GM18951 (cell line): ENCODE measurements around the gene VEGFB.

ENCODE experiments used
- POLR2A ChIP-seq: IDR thresholded peaks from 4 replicates; pipeline ENCODE4 v1.6.1; 2011; ENCODE audit warnings: mild to moderate bottlenecking; ENCODE audit not compliant: insufficient read length, insufficient read depth; ENCODE audit errors: extremely low read depth
- in situ Hi-C: fragments of 300-500 bp; cut with MboI; formaldehyde crosslinking; loops from one replicate; pipeline ENCODE4 v1.12.0; 2022; ENCODE audit warnings: low sequenced_read_pairs, mixed read lengths, inconsistent platforms; ENCODE audit not compliant: unreplicated experiment

Gene VEGFB

DNA sequence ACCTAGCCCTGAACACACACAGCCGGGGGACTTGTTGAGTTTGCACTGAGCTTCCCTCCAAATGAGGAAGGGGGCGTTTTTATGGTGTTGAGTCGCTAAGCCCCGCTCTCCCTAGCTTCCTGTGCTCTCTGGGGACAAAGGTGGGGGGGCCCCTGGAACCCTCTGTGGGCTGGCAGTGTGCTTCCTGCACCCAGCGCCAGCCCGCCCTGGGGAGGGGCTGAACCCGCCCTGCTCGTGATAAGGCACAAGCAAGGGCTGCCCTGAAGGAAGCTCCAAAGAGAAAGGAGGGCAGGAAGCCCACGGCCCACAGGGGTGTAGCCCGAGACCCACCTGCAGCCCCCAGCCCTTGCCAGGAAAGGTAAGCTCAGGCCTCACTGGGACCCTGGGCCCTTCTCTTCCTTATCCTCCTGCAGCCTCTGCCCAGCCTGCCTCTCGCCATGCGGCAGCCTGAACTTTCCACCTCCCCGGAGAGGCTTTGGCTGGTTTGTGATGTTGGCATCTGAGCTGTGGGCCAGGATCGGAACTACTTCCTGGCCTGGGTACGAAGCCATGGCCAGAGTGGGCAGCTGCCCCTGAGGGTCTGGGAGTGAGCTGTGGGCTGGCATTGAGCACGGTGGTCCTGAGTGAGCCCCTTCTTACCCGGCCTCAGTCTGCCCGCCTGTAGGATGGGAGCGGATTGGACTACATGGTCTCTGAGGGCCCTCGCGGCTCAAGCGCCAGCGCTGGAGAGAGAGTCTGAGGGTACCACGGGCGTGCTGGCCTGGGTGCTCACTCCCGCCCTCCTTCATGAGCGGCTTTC, 27.7 kb upstream of the VEGFB start, which contains the start of gene FERMT3:
Gene FERMT3 (plus strand): TSS at position 265 of the 799 bp plus-strand sequence. CDS start 644 bp downstream, outside the sequence.
- peak; percentile 73 for TF ChIP-seq POLR2A

DNA sequence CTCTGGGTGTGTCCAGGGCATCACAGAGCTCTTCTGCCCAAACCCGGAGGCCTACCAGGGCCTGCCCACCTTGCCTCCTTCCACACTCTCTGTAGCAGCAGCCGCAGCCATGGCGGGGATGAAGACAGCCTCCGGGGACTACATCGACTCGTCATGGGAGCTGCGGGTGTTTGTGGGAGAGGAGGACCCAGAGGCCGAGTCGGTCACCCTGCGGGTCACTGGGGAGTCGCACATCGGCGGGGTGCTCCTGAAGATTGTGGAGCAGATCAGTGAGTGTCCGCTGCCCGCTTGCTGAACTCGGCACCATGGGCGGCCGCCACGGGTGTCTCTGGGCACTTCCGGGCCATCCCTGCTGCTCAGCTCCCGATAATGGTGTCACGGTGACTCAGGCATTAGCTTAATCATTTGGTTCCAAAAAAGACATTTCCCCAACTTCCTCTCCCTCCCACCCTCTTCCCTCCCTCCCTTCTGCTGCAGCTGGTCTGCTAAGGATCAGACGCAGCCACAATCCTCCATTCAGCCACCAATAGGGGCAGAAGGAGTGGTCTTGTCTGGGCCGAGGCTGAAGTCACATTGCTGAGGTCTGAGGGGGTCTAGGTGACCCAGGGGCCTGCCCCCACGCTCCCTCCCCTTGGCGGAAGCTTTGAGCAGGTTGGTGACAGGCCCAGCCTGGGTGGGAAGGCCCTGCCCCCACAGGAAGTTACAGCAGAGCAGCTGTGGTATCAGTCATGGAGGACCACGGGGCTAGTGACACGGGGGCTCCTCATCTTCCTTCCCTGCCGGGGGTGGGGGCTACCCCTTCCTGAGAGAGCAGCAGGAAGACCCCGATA, 26.9 kb upstream of the VEGFB start:
- peak; percentile 73 for TF ChIP-seq POLR2A

More for the DNA sequence above, 27.7 kb upstream of the VEGFB start, which contains the start of gene FERMT3:
- in situ Hi-C loops: no loop called here

DNA sequence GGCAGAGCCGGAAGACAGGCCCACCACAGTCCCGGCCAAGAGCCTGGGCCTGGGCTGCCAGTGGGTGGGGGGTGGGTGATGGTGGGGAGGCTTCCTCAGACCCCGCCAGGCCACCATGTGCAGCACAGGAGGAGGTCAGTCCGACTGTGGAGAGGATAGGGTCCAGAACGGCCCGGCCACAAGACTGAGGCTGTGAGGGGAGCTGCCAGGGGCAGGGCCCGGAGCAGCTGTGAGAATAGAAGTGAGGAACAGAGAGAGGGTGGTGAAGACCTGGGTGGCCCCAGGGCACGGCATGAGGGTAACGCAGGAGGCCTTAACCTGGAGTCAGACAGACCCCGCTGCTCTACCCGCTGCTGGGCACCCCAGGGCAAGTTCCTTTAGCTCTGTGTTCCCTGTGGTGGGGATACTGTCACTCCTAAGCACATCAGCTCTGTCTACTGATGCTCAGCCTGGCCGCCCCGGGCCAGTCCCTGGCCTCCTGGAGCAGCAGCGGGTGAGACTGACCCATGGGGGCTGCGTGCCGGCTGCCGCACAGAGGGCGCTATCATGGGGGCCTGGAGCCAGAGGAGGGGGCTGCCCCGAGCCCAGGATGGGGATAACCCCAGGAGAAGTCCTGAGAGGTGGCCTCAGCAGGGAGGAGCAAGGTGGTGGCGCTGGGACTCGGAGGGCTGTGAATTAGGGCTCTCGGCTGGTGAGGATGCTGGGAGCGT, 26.1 kb upstream of the VEGFB start:
- no peak for TF ChIP-seq POLR2A
- in situ Hi-C loops: no loop called here

More for the DNA sequence above, 26.9 kb upstream of the VEGFB start:
- in situ Hi-C loops: no loop called here

DNA sequence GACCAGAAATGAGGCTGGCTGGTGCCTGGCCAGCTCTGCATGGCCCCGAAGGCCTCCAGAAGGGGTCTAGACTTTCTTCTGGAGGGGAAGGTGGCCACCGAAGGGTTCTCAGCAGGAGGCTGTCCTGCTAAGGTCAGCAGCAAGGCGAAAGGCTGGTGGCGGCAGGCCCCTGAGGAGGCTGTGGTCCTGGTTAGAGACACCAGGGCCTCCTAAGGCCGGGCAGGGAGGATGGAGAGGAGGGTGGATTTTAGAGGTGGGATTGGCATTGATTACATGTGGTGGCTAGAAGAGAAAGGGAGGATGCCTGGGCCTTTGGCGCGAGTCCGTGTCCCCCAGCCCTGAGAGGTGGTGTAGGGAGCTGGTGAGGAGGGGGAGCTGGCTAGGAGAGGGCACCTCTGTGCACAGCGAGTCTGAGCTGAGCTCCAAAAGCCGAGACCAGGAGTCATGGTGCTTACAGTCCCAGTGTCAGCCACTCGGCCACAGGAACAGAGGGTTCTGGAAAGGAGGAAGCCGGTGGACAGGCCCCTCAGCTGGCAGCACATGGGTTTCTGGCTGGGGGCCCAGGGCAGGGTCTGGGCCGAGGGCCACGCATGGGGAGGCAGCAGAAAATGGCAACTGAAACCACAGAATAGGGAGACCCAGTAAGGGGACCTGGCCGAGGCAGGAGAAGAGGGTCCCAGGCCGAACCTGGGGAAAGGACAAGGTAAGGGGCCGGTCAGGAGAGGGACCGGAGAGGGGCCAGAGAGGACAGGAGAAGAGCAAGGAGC, 25.4 kb upstream of the VEGFB start:
- in situ Hi-C loops: no loop called here
- no peak for TF ChIP-seq POLR2A

DNA sequence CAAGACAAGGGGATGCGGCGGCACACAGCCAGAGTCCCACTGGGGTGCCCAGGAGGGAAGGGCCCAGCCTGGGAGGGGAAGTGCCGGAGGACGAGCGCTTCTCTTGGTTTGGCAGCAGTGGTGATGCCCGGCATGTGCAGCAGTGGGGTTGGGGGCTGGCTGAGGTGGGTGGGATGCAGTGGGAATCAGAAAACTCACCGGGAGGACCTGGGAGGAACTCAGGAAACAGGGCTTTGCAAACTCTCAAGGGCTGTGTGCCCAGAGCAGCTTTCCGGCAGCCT, 24.9 kb upstream of the VEGFB start:
- in situ Hi-C loops: no loop called here
- no peak for TF ChIP-seq POLR2A

DNA sequence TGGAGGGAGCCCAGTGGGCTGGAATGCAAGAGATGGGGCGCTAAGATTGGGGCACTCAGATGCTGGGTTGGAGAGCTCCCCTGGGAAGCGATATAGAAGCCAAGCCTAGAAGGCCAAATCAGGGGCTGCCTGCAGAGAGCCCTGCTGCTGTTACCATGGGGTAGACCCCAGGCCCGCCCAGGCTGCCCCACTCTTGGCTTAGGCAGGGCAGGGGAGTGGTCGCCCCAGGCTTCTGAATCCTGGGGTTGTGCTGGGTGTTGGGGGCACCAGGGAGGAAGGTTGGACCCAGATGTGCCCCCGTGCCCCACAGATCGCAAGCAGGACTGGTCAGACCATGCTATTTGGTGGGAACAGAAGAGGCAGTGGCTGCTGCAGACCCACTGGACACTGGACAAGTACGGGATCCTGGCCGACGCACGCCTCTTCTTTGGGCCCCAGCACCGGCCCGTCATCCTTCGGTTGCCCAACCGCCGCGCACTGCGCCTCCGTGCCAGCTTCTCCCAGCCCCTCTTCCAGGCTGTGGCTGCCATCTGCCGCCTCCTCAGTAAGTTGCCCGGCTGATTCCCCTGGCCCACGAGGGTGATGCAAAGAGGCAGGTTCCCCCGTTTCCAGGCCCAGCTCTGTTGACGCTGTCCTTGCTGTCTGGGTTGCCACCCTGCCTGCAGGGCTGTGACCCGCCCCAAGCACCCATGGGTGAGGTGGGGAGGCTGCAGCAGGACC, 23.9 kb upstream of the VEGFB start:
- in situ Hi-C loops: no loop called here
- TF ChIP-seq POLR2A: no peak

DNA sequence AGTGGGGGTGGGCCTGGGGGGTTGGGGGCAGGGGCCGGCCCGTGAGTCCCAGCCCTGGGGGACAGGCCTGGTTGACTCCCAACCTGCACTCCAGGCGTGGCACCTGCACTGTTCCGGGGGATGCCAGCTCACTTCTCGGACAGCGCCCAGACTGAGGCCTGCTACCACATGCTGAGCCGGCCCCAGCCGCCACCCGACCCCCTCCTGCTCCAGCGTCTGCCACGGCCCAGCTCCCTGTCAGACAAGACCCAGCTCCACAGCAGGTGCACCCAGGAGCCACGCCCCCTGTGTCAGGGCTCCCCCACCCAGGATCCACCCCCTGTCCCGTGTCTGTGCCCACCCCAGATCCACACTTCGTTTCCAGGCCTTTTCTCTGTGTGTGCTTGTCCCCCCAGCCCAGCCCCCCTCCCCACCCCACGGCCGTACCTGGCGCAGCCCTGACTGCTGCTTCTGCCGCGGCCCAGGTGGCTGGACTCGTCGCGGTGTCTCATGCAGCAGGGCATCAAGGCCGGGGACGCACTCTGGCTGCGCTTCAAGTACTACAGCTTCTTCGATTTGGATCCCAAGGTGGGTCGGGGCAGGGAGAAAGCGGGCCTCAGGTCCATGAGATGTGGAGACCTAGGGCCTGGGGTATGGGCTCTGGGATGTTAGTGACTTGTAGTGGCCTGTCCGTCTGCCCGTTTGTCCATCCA, 23.1 kb upstream of the VEGFB start:
- in situ Hi-C loops: no loop called here
- TF ChIP-seq POLR2A: no peak

DNA sequence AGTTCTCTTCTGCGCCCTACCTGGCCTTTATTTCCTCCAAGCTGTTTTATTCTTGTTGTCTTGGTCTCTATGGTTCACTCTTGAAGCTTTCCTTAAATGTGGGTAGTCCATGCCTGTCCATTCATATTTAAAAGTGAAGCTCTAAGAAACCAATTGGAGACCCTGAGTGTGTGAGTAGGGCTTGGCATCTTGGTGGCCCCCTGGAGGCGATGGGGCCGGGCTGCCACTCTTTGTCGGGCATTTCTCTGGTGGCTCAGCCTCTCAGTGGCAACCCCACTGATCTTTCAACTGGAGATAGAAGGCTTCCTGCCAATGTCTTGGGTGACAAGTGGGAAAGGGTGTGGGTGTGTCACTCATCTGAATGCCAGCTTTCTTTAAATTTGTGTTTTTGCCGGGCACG, 17.5 kb upstream of the VEGFB start:
- no peak for TF ChIP-seq POLR2A
- in situ Hi-C loops: no loop called here

DNA sequence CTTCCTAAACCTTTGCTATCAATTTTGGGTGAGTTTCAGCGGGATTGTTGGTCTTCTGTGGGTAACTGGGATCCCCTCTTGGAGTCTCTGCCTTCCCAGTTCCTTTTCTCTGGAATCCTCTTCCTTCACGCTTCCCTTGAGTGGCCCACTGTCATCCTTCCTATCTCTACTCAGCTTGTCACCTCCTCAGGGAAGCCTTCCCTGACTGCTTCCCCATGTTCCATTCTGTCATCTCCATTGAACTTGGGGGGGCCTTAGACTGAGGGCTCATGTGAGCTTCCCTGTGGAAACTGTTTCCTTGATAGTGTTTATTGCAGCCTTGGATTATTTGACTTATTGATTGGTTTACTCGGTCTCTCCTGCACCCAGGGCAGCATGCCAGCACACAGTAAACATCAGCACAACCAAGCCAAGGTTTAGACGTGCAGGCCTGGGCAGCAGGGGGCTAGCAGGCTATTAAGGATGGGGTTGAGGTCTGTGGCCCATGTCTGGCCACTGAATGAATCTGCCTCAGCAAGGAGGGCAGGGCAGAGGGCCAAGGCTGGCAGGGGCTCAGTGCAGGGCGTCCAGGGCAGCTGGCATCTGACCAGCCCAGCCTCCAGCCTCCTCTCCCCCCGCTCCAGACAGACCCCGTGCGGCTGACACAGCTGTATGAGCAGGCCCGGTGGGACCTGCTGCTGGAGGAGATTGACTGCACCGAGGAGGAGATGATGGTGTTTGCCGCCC, 15.6 kb upstream of the VEGFB start:
- TF ChIP-seq POLR2A: no peak
- in situ Hi-C loops: no loop called here

DNA sequence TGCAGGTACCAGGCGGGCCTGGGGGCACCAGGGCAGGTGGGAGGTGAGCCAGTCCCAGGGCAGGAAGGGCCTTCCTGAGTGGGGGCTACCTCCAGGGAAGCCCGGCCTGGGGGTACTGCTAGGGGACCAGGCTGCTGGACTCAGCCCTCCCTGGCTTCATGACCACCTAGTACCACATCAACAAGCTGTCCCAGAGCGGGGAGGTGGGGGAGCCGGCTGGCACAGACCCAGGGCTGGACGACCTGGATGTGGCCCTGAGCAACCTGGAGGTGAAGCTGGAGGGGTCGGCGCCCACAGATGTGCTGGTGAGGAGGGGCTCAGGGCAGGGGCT, 15.1 kb upstream of the VEGFB start:
- in situ Hi-C loops: no loop called here
- TF ChIP-seq POLR2A: no peak

DNA sequence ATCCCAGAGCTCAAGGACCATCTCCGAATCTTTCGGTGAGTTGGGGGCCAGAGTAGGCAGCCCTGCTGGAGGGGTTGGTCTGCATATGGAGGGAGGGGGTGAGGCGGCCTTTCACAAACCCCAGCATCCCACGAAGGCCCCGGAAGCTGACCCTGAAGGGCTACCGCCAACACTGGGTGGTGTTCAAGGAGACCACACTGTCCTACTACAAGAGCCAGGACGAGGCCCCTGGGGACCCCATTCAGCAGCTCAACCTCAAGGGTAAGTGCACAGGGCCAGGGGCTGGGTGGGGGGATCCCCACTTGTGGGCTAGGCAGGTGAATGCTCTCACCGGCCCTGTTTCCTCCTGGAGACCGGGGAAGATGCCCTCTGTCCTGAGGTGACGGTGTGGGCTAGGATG, 14.6 kb upstream of the VEGFB start:
- no peak for TF ChIP-seq POLR2A
- in situ Hi-C loops: no loop called here
